AG04449 (cell line): ENCODE data around the gene CAMTA1.

Source experiments
- CTCF ChIA-PET: fragments of 350-600 bp; formaldehyde crosslinking; extraction: SDS; loops from one replicate; lab custom pipeline; 2021; ENCODE audit warnings: antibody characterized with exemption; lab: Yijun Ruan, JAX
- POLR2A ChIA-PET: fragments of 400-600, 350-600 bp; formaldehyde crosslinking; extraction: SDS; loops from one replicate; lab custom pipeline; 2020; ENCODE audit warnings: antibody characterized with exemption, inconsistent platforms; lab: Yijun Ruan, JAX
- DNase-seq: peaks from one replicate; pipeline ENCODE4 v3.0.0-alpha.2; 2010; ENCODE audit warnings: low read depth, low spot score
- H3K4me3 ChIP-seq: 2 replicates; pipeline ENCODE4 v1.5.1; 2011; ENCODE audit warnings: low read depth, mild to moderate bottlenecking, control low read depth, low read length
- CTCF ChIP-seq: IDR thresholded peaks from one replicate; pipeline ENCODE4 v1.5.1; 2011; ENCODE audit warnings: mild to moderate bottlenecking, moderate library complexity, low read length, control low read depth, inconsistent platforms; ENCODE audit not compliant: insufficient read depth; ENCODE audit errors: missing control alignments

CAMTA1 gene

DNA sequence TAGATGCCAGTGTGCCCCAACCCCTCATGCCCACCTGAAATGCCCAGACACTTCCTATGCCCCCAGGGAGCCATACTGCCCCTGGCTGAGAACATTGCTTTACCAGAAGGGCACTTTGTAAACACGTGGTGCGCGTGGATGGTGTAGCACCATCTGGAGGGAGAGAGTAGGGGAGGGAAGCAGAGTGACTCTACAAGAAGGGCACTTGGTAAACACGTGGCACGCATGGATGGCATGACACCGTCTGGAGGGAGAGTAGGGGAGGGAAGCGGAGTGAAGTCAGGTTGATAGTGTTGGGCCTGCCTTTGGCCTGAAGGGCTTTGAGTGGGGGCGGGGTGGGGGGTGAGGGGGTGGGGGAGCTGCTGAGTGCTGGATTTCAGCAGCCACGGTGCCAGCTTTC is 661.8 kb downstream of the CAMTA1 start:
- ChIA-PET CTCF (interaction anchor here (1.4 kb wide), 1 partner anchor 405 kb away, joined by 4 read pairs; no protein-coding TSS in a partner anchor), POLR2A (no interaction called here)
- no peak for TF ChIP-seq CTCF
- no peak for DNase-seq
- H3K4me3 ChIP-seq = no peak overlapping the region

DNA sequence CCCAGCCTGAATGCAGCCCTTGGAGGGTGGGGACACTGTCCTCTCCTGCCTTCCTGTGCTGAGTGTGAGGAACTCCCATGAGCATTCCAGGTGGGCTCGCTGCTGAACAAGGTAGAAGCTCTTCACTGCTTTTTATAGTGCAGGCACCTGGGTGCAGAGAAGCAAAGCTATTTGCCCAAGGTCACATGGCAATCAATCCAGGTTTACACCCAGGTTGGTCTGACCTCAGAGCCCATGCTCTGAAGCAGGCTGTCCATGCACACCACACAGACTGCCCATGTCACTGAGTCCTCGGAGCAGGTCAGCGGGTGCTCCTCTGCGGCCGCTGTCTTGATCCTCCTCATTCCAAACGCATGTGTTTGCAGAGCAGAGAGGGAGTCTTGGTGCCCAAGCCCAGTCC is 662.5 kb downstream of the CAMTA1 start:
- no peak for DNase-seq
- ChIA-PET CTCF (no interaction called here), POLR2A (no interaction called here)
- H3K4me3 ChIP-seq = no peak overlapping the region
- no peak for TF ChIP-seq CTCF

DNA sequence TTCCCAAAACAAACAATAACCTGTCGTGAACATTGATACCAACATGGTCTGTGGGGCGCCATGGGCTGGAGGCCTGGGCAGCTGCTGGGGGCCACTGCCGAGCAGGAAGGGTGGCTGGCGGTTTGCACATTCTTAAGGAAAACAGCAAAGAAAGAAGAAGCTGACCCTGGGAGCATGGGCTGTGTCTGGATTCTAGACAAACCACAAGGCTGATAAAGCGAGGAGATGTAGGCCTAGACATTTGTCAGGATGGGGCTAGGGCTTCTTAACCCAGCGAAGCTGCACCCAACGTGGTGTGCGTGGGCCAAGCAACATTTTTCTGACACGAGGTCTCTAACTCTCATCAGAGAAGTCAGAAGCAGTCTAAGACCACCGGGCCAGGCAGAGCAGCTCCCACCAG is 663.7 kb downstream of the CAMTA1 start:
- POLR2A ChIA-PET = no interaction called here
- CTCF ChIA-PET = no interaction called here
- no peak for DNase-seq
- TF ChIP-seq CTCF = no peak
- H3K4me3 ChIP-seq = no peak overlapping the region

GRCh38 chr1:7449750-7450149 is 664.5 kb downstream of the CAMTA1 start:
- no peak overlapping the region for H3K4me3 ChIP-seq
- POLR2A ChIA-PET = no interaction called here
- CTCF ChIA-PET = no interaction called here
- TF ChIP-seq CTCF = no peak
- DNase-seq = no peak

DNA sequence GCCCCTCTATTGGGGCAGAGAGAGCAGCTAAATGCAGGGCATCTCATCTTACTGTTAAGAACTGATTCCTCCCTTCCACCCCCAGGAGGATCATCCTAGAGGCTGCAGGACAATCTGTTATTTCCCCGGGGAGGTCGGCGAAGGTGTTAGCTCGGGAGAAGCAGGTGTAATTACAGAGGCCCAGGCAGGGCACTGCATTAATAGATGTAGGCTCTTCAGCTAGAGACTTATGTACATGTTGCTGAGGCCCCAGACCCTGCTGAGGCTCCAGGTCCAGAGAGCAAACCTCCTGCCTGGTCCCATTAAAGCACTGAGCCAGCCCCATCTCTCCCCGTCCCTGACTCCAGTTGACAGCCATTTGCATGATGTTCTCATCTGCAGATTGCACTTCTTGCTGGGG is 665.6 kb downstream of the CAMTA1 start:
- ChIA-PET POLR2A (no interaction called here), CTCF (interaction anchor here (0.6 kb wide), 1 partner anchor 197 kb away, joined by 3 read pairs; no protein-coding TSS in a partner anchor)
- no peak for DNase-seq

DNA sequence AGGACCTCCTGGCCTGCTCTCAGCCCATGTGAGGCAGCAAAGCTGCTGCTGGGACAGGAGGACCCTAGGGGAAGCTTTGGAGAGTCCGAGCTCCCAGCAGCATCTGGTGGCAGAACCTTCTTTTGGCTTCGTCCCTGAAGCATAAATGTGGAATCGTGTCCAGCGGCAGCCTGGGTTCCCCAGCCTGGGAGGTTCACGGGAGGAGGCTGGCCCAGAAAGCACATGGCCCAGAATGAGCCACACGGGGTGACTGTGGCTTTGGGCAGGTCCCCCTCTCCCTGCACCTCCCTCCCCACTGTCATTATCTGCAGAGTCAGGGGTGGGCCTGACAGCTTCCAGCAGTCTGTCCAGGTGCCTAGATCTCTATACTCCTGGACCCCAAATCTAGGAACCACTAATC is 667.8 kb downstream of the CAMTA1 start:
- POLR2A ChIA-PET = interaction anchor here (1.5 kb wide), 1 partner anchor 17 kb away, joined by 4 read pairs; no protein-coding TSS in a partner anchor
- H3K4me3 ChIP-seq = no peak overlapping the region
- no peak for DNase-seq
- CTCF ChIA-PET = interaction anchor here (1.0 to 3.1 kb wide), 6 partner anchors 8 to 195 kb away, joined by 3 to 27 read pairs (median 4); no protein-coding TSS in a partner anchor
- TF ChIP-seq CTCF = no peak

More for the DNA sequence above, 665.6 kb downstream of the CAMTA1 start:
- no peak overlapping the region for H3K4me3 ChIP-seq
- no peak for TF ChIP-seq CTCF
